HTR-8/SVneo (cell line): ENCODE results near the gene CAMK1G.

Source experiments
- DNase-seq: peaks from one replicate; pipeline ENCODE4 v3.0.0; 2011; ENCODE audit warnings: low spot score, mixed read lengths; ENCODE audit not compliant: insufficient read length
- FAIRE-seq: peaks from 2 replicates; lab custom pipeline; 2011; peaks lifted over from hg19 to GRCh38; lab: Jason Lieb, UNC

Gene CAMK1G

GRCh38 chr1:209617047-209617673 is 33.6 kb downstream of the CAMK1G start:
- DNase-seq (no peak), FAIRE-seq (no peak)

- FAIRE-seq (no peak), DNase-seq (no peak)
These were observed 34.2 kb downstream of the CAMK1G start for GRCh38 chr1:209617755-209618154.

- no peak for FAIRE-seq
These were observed 34.8 kb downstream of the CAMK1G start for GRCh38 chr1:209618291-209618690.

GRCh38 chr1:209618756-209619420 is 35.4 kb downstream of the CAMK1G start:
- FAIRE-seq (no peak), DNase-seq (no peak)

More at GRCh38 chr1:209618291-209618690, 34.8 kb downstream of the CAMK1G start:
- DNase-seq = no peak

GRCh38 chr1:209619696-209620486 is 36.4 kb downstream of the CAMK1G start:
- DNase-seq = no peak

GRCh38 chr1:209620487-209620884 is 37.0 kb downstream of the CAMK1G start:
- DNase-seq (no peak), FAIRE-seq (no peak)

More at GRCh38 chr1:209619696-209620486, 36.4 kb downstream of the CAMK1G start:
- FAIRE-seq = no peak

GRCh38 chr1:209621286-209621685 is 37.8 kb downstream of the CAMK1G start:
- FAIRE-seq (no peak), DNase-seq (no peak)

- no peak for DNase-seq
- no peak for FAIRE-seq
These were observed 38.5 kb downstream of the CAMK1G start for GRCh38 chr1:209621741-209622655.

- FAIRE-seq (no peak), DNase-seq (no peak)
These were observed 39.6 kb downstream of the CAMK1G start for GRCh38 chr1:209622841-209623829.

GRCh38 chr1:209624558-209625549 is 41.3 kb downstream of the CAMK1G start:
- DNase-seq (no peak), FAIRE-seq (no peak)

GRCh38 chr1:209625791-209626285 is 42.3 kb downstream of the CAMK1G start:
- DNase-seq (no peak), FAIRE-seq (no peak)

GRCh38 chr1:209626346-209627026 is 43.0 kb downstream of the CAMK1G start:
- DNase-seq (no peak), FAIRE-seq (no peak)

- no peak for DNase-seq
- FAIRE-seq = no peak
These were observed 43.7 kb downstream of the CAMK1G start for GRCh38 chr1:209627027-209627731.

GRCh38 chr1:209627732-209628196 is 44.2 kb downstream of the CAMK1G start:
- peak; percentile 97 for FAIRE-seq
- peak; percentile 83 for DNase-seq

GRCh38 chr1:209628618-209629299 is 45.2 kb downstream of the CAMK1G start:
- DNase-seq (no peak), FAIRE-seq (no peak)
